HepG2 (cell line): Measurements from ENCODE around the gene CREBBP. TPM values are rescaled to one million over a fixed set of nuclear protein-coding genes. Genes with fewer than 3 reads are reported as not detected.

ENCODE experiments used
- BCL6 ChIP-seq: IDR thresholded peaks from 2 replicates; pipeline ENCODE4 v1.6.1; 2016; ENCODE audit warnings: missing genetic modification reagents, missing compliant biosample characterization
- DZIP1 ChIP-seq: sonication (generic); formaldehyde crosslinking; IDR thresholded peaks from 2 replicates; pipeline ENCODE4 v1.5.0; 2020; ENCODE audit warnings: mild to moderate bottlenecking, missing genetic modification reagents
- HBP1 ChIP-seq: IDR thresholded peaks from 2 replicates; pipeline ENCODE4 v1.6.1; 2016; ENCODE audit warnings: low read depth, control low read depth
- HNF4A ChIP-seq: sonication (generic); formaldehyde crosslinking; IDR thresholded peaks from 2 replicates; pipeline ENCODE4 v1.4.0; 2020; ENCODE audit warnings: missing genetic modification reagents
- MYNN ChIP-seq: sonication (generic); formaldehyde crosslinking; IDR thresholded peaks from 2 replicates; pipeline ENCODE4 v1.4.0; 2020; ENCODE audit warnings: mild to moderate bottlenecking, low read depth, missing genetic modification reagents
- NFE2L1 ChIP-seq: sonication (generic); formaldehyde crosslinking; IDR thresholded peaks from 2 replicates; pipeline ENCODE4 v1.4.0; 2020; ENCODE audit warnings: missing genetic modification reagents, mild to moderate bottlenecking, borderline replicate concordance
- NR2F2 ChIP-seq: IDR thresholded peaks from 2 replicates; pipeline ENCODE4 v1.6.1; 2012; ENCODE audit warnings: low read depth, inconsistent platforms, borderline replicate concordance
- PRDM15 ChIP-seq: sonication (generic); formaldehyde crosslinking; IDR thresholded peaks from 2 replicates; pipeline ENCODE4 v1.4.0; 2020; ENCODE audit warnings: missing genetic modification reagents
- ZBTB14 ChIP-seq: sonication (generic); formaldehyde crosslinking; IDR thresholded peaks from 2 replicates; pipeline ENCODE4 v1.4.0; 2020; ENCODE audit warnings: missing genetic modification reagents
- ZBTB26 ChIP-seq: IDR thresholded peaks from 2 replicates; pipeline ENCODE4 v1.6.1; 2016; ENCODE audit warnings: missing compliant biosample characterization, missing genetic modification reagents, borderline replicate concordance
- ZNF143 ChIP-seq: sonication (generic); formaldehyde crosslinking; IDR thresholded peaks from 2 replicates; pipeline ENCODE4 v1.4.0; 2020; ENCODE audit warnings: missing genetic modification reagents
- ZNF350 ChIP-seq: sonication (generic); formaldehyde crosslinking; IDR thresholded peaks from 2 replicates; pipeline ENCODE4 v1.4.0; 2020; ENCODE audit warnings: mild to moderate bottlenecking, low read depth, missing genetic modification reagents, borderline replicate concordance
- ZNF598 ChIP-seq: sonication (generic); formaldehyde crosslinking; IDR thresholded peaks from 2 replicates; pipeline ENCODE4 v1.5.1; 2020; ENCODE audit warnings: mild to moderate bottlenecking, missing genetic modification reagents, borderline replicate concordance
- ZNF709 ChIP-seq: sonication (generic); formaldehyde crosslinking; IDR thresholded peaks from 2 replicates; pipeline ENCODE4 v1.5.0; 2020; ENCODE audit warnings: mild to moderate bottlenecking, missing genetic modification reagents
- ZSCAN29 ChIP-seq: sonication (generic); formaldehyde crosslinking; conservative IDR thresholded peaks from 2 replicates; pipeline ENCODE4 v1.4.0; 2020; ENCODE audit warnings: mild to moderate bottlenecking, missing genetic modification reagents
- polyA plus RNA-seq, 8 experiments: library from polyadenylated mRNA; depleted of rRNA in 3 of 8; stranded (reverse) in 7 of 8; unstranded in 1 of 8; fragments of >200 nt; fragmentation: Illumina TruSeq in 4 of 8; extraction: Trizol in 4 of 8; gene quantifications; 2 replicates each; pipeline versions ENCODE4 v1.2.1 to v1.2.3, GENCODE V29; 2011 to 2016; ENCODE audit warnings: low read depth in 4 of 8, missing spikeins in 1 of 8, mixed read lengths in 1 of 8; ENCODE audit not compliant: insufficient read depth in 1 of 8
- total RNA-seq, 5 experiments: library from RNA; depleted of rRNA; stranded (reverse); fragments of >200 nt; fragmentation: Illumina TruSeq; extraction: Trizol; gene quantifications; 2 replicates each; pipeline ENCODE4 v1.2.3, GENCODE V29; 2016; ENCODE audit warnings: low read depth in 1 of 5

CREBBP gene
- total and polyA plus RNA-seq, 2 of the 13 experiments (the other 11 are each of a cell fraction or from before 2014, with no cell fraction given) = 5.3 to 10.4 TPM

- TF ChIP-seq PRDM15 (no peak), NR2F2 (no peak), ZBTB26 (CRISPR knock-in tag) (no peak), DZIP1 (CRISPR knock-in tag) (no peak), HBP1 (CRISPR knock-in tag) (no peak), ZNF350 (no peak), MYNN (no peak), BCL6 (CRISPR knock-in tag) (0 out of 2 replicates have a peak, but pooled peaks have one; percentile 7), NFE2L1 (CRISPR knock-in tag) (no peak), ZNF709 (CRISPR knock-in tag) (no peak), ZBTB14 (CRISPR knock-in tag) (no peak), ZSCAN29 (CRISPR knock-in tag) (0 out of 2 replicates have a peak, but pooled peaks have one; percentile 1), ZNF598 (CRISPR knock-in tag) (no peak), HNF4A (CRISPR knock-in tag) (peak; percentile 3; the same call in 1 of the 2 replicates), ZNF143 (CRISPR knock-in tag) (no peak)
Measured at GRCh38 chr16:3696425-3697218, 183.9 kb downstream of the CREBBP start (continued).
